CD4-positive, alpha-beta memory T cell (primary cell): ENCODE measurements around the gene ACSL5. TPM values are rescaled to one million over a fixed set of nuclear protein-coding genes. Genes with fewer than 3 reads are reported as not detected.

Experiments
- CTCF ChIA-PET: fragments of 350-600 bp; sonication (Branson Sonifier 250); formaldehyde crosslinking; loops from one replicate; lab custom pipeline; 2021; ENCODE audit warnings: inconsistent platforms; ENCODE audit not compliant: partially characterized antibody; lab: Charles Lee
- POLR2A ChIA-PET: fragments of 350-600 bp; sonication (Branson Sonifier 250); formaldehyde crosslinking; loops from one replicate; lab custom pipeline; 2021; ENCODE audit not compliant: partially characterized antibody; lab: Charles Lee
- DNase-seq, 5 donors: peaks; one replicate each; pipeline versions ENCODE4 v3.0.0 to v3.0.0-alpha.2; 2020 to 2022; ENCODE audit warnings: mixed read lengths in 1 of 5
- H3K27ac ChIP-seq: one replicate; pipeline ENCODE4 v1.7.0; 2013; ENCODE audit warnings: low read depth, low read length
- H3K27me3 ChIP-seq: 2 replicates; pipeline ENCODE4 v1.7.0; 2013; ENCODE audit warnings: mild to moderate bottlenecking, low read length, moderate library complexity; ENCODE audit not compliant: insufficient read depth
- H3K36me3 ChIP-seq: 2 replicates; pipeline ENCODE4 v1.7.0; 2013; ENCODE audit warnings: mild to moderate bottlenecking, low read length, moderate library complexity; ENCODE audit not compliant: insufficient read depth
- H3K4me1 ChIP-seq: 2 replicates; pipeline ENCODE4 v1.7.0; 2013; ENCODE audit warnings: mild to moderate bottlenecking, low read length, moderate library complexity; ENCODE audit not compliant: insufficient read depth
- H3K4me3 ChIP-seq, 2 donors: one replicate each; pipeline ENCODE4 v1.7.0; 2013; ENCODE audit warnings: low read length in 2 of 2, mild to moderate bottlenecking in 1 of 2
- H3K9me3 ChIP-seq, 2 donors: one replicate each; pipeline ENCODE4 v1.7.0; 2013; ENCODE audit warnings: low read length in 2 of 2, control low read depth in 1 of 2; ENCODE audit not compliant: control insufficient read depth in 1 of 2
- H3K27ac Mint-ChIP-seq, 7 donors: one replicate each; pipeline ENCODE4 v1.8.0; 2020 to 2021; ENCODE audit warnings: mixed read lengths in 7 of 7, mild to moderate bottlenecking in 6 of 7, inconsistent platforms in 3 of 7, moderate library complexity in 3 of 7
- H3K27me3 Mint-ChIP-seq, 2 donors: one replicate each; pipeline ENCODE4 v1.8.0; 2020 to 2021; ENCODE audit warnings: mixed read lengths in 2 of 2
- H3K36me3 Mint-ChIP-seq, 2 donors: one replicate each; pipeline ENCODE4 v1.8.0; 2020 to 2021; ENCODE audit warnings: mixed read lengths in 2 of 2, inconsistent platforms in 1 of 2, mild to moderate bottlenecking in 1 of 2
- H3K4me1 Mint-ChIP-seq, 4 donors: one replicate each; pipeline ENCODE4 v1.8.0; 2020 to 2021; ENCODE audit warnings: mixed read lengths in 4 of 4, mild to moderate bottlenecking in 1 of 4
- H3K4me3 Mint-ChIP-seq, 8 donors: one replicate each; pipeline ENCODE4 v1.8.0; 2020 to 2021; ENCODE audit warnings: mixed read lengths in 8 of 8, mild to moderate bottlenecking in 7 of 8, moderate library complexity in 6 of 8, inconsistent platforms in 3 of 8
- H3K9me3 Mint-ChIP-seq, 8 donors: one replicate each; pipeline ENCODE4 v1.8.0; 2020 to 2021; ENCODE audit warnings: mixed read lengths in 8 of 8, mild to moderate bottlenecking in 5 of 8, inconsistent platforms in 3 of 8, moderate library complexity in 1 of 8
- intact Hi-C: fragments of 100-400 bp; cut with micrococcal nuclease; formaldehyde crosslinking; loops from one replicate; pipeline ENCODE4 v1.15.1; 2023
- polyA plus RNA-seq, 2 donors: library from polyadenylated mRNA; unstranded; fragments of 300-500 nt; fragmentation: Illumina TruSeq; gene quantifications; one replicate each; pipeline ENCODE4 v1.2.3, GENCODE V29; 2021
- total RNA-seq, 2 experiments: library from RNA; stranded (reverse); gene quantifications; one replicate each; pipeline ENCODE4 v1.2.3, GENCODE V29; 2021

ACSL5 gene
- total and polyA plus RNA-seq, 4 experiments from 2014 or later: 51.8 to 83.8 (median 58.0) TPM

- Mint-ChIP-seq H3K36me3 (peaks cover 26 to 44% of the 10 kb centered on the region in 2 donors), H3K4me3 (no peak overlapping the region), H3K27me3 (no peaks in the 10 kb centered on the region), H3K9me3 (no peaks in the 10 kb centered on the region), H3K27ac (peak overlapping the region in 1 of 7 donors; percentile 5), H3K4me1 (peaks cover under 1 to 12% (median 4%) of the 10 kb centered on the region in 4 donors)
- ChIA-PET CTCF (interaction anchor here (1.0 kb wide), 1 partner anchor 10 kb away, joined by 3 read pairs; no protein-coding TSS in a partner anchor), POLR2A (interaction anchor here (1.2 kb wide), 1 partner anchor 20 kb away, joined by 3 read pairs; the partner anchor contains the start of genes VTI1A and ZDHHC6)
- Histone ChIP-seq H3K27ac (no peak overlapping the region), H3K4me3 (no peak overlapping the region), H3K27me3 (no peaks in the 10 kb centered on the region), H3K4me1 (no peaks in the 10 kb centered on the region), H3K9me3 (no peaks in the 10 kb centered on the region), H3K36me3 (peaks cover 31% of the 10 kb centered on the region)
- DNase-seq: no peak
- intact Hi-C loops: no loop called here
Observed at GRCh38 chr10:112466802-112467201, 92.9 kb downstream of the ACSL5 start.

GRCh38 chr10:112467541-112468075 lies 93.7 kb downstream of the ACSL5 start:
- Mint-ChIP-seq H3K4me1 (peaks cover 5 to 14% (median 7%) of the 10 kb centered on the region in 4 donors), H3K36me3 (peaks cover 26 to 44% of the 10 kb centered on the region in 2 donors), H3K27ac (peak overlapping the region in 1 of 7 donors; percentile 7), H3K27me3 (no peaks in the 10 kb centered on the region), H3K9me3 (no peaks in the 10 kb centered on the region), H3K4me3 (no peak overlapping the region)
- Histone ChIP-seq H3K4me3 (no peak overlapping the region), H3K4me1 (no peaks in the 10 kb centered on the region), H3K36me3 (peaks cover 31% of the 10 kb centered on the region), H3K9me3 (no peaks in the 10 kb centered on the region), H3K27ac (no peak overlapping the region), H3K27me3 (no peaks in the 10 kb centered on the region)
- ChIA-PET POLR2A (interaction anchor here (1.2 kb wide), 1 partner anchor 21 kb away, joined by 3 read pairs; the partner anchor contains the start of genes VTI1A and ZDHHC6), CTCF (interaction anchor here (1.0 to 1.5 kb wide), 2 partner anchors 10 to 331 kb away, joined by 3 to 4 read pairs; no protein-coding TSS in a partner anchor)
- DNase-seq: no peak
- intact Hi-C loops: no loop called here

GRCh38 chr10:112471878-112472487 lies 98.1 kb downstream of the ACSL5 start:
- Mint-ChIP-seq H3K9me3 (no peaks in the 10 kb centered on the region), H3K4me1 (peaks cover 12 to 15% (median 13%) of the 10 kb centered on the region in 4 donors), H3K27ac (peak overlapping the region in 5 of 7 donors; percentile 1 to 77 (median 9)), H3K4me3 (no peak overlapping the region), H3K27me3 (no peaks in the 10 kb centered on the region), H3K36me3 (peaks cover 7 to 12% of the 10 kb centered on the region in 2 donors)
- H3K27ac ChIP-seq: no peak overlapping the region
- ChIA-PET POLR2A (interaction anchor here (0.6 to 0.8 kb wide), 4 partner anchors 25 to 1210 kb away, joined by 3 to 4 read pairs (median 4); partner anchors contain the start of genes VTI1A and ZDHHC6), CTCF (interaction anchor here (0.7 to 3.1 kb wide), 33 partner anchors 8 to 913 kb away, joined by 3 to 20 read pairs (median 4); partner anchors contain the start of genes ACSL5 and GPAM)
- peak in 4 of 5 donors; percentile 28 to 41 (median 34) for DNase-seq
- no peak overlapping the region for H3K4me3 ChIP-seq
- H3K27me3 ChIP-seq: no peaks in the 10 kb centered on the region
- no peaks in the 10 kb centered on the region for H3K9me3 ChIP-seq
- intact Hi-C loops: loop anchor here (1.0 kb wide), 1 partner anchor 913 kb away; no protein-coding TSS in a partner anchor
- H3K36me3 ChIP-seq: peaks cover 6% of the 10 kb centered on the region
- no peaks in the 10 kb centered on the region for H3K4me1 ChIP-seq

- Histone ChIP-seq H3K4me3 (no peak overlapping the region), H3K27ac (no peak overlapping the region), H3K4me1 (no peaks in the 10 kb centered on the region), H3K36me3 (no peaks in the 10 kb centered on the region), H3K9me3 (no peaks in the 10 kb centered on the region), H3K27me3 (no peaks in the 10 kb centered on the region)
- Mint-ChIP-seq H3K4me3 (no peak overlapping the region), H3K27me3 (no peaks in the 10 kb centered on the region), H3K4me1 (peaks cover 11 to 20% (median 14%) of the 10 kb centered on the region in 4 donors), H3K27ac (peak overlapping the region in 3 of 7 donors; percentile 11 to 43 (median 29)), H3K36me3 (peaks cover 3 to 7% of the 10 kb centered on the region in 2 donors), H3K9me3 (no peaks in the 10 kb centered on the region)
- POLR2A ChIA-PET: no interaction called here
- intact Hi-C loops: no loop called here
- DNase-seq: peak in 2 of 5 donors; percentile 3 to 9
- CTCF ChIA-PET: interaction anchor here (1.2 to 2.6 kb wide), 5 partner anchors 11 to 1087 kb away, joined by 3 to 9 read pairs (median 5); no protein-coding TSS in a partner anchor
Observed at GRCh38 chr10:112475575-112476218, 101.8 kb downstream of the ACSL5 start.

Other genes with a start within 250 kb of the ACSL5 start
- gene GPAM, start 190.4 kb upstream of the ACSL5 start, total RNA-seq: 1 to 10 TPM; 6.3 to 8.8 TPM
- gene GPAM, start 190.4 kb upstream of the ACSL5 start, polyA plus RNA-seq: 1 to 10 TPM; 1.9 to 2.2 TPM
- not detected for gene TECTB, start 90.7 kb upstream of the ACSL5 start, total RNA-seq
- gene TECTB, start 90.7 kb upstream of the ACSL5 start, polyA plus RNA-seq: not detected
- gene ZDHHC6, start 72.8 kb downstream of the ACSL5 start, total RNA-seq: 10 to 100 TPM; 60.6 to 61.2 TPM
- 10 to 100 TPM; 39.3 to 48.0 TPM for gene ZDHHC6, start 72.8 kb downstream of the ACSL5 start, polyA plus RNA-seq
- 10 to 100 TPM; 47.0 to 48.5 TPM for gene VTI1A, start 73.1 kb downstream of the ACSL5 start, total RNA-seq
- gene VTI1A, start 73.1 kb downstream of the ACSL5 start, polyA plus RNA-seq: 10 to 100 TPM; 24.4 to 33.1 TPM